WTC11 (cell line): ENCODE results near the gene PYY.

Experiments
- JAZF1 ChIP-seq: fragments of 250-450 bp; sonication (Bioruptor Pico); IDR thresholded peaks from 2 replicates; pipeline ENCODE4 v1.9.0; 2021; ENCODE audit warnings: moderate library complexity, mild to moderate bottlenecking, inconsistent platforms
- NR3C1 ChIP-seq: sonication (generic); formaldehyde crosslinking; conservative IDR thresholded peaks from 2 replicates; pipeline ENCODE4 v1.8.1; 2023; ENCODE audit warnings: low read depth, mild to moderate bottlenecking, missing genetic modification reagents
- TF ChIP-seq, protein P1 (sequence below): fragments of 200-600 bp; IDR thresholded peaks from 2 replicates; pipeline ENCODE4 v1.8.0; 2022; ENCODE audit warnings: antibody characterized with exemption
- TF ChIP-seq, protein P2 (sequence below): sonication (generic); formaldehyde crosslinking; conservative IDR thresholded peaks from 2 replicates; pipeline ENCODE4 v1.8.1; 2022; ENCODE audit warnings: mild to moderate bottlenecking, missing genetic modification reagents

DNA sequence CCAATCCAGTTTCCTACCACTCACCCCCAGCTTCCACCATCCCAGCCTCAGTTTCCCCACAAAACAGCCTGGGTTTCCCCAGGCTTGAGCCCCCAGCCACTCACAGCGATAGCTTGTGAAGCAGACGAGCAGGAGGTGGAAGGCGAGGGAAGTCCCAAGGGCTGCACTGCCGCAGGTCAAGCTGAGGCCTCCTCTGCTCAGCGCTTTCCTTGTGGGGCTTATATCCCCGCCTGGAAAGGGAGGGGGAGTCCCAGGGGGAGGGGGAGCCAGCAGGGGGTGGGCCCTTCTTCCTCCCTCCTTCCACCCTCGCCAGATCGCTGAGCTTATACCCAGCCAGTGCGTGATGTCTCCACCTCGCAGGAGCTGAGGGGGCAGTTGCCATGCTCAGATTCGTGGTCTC lies at the start of gene PYY:
- TF ChIP-seq, protein P1, sequence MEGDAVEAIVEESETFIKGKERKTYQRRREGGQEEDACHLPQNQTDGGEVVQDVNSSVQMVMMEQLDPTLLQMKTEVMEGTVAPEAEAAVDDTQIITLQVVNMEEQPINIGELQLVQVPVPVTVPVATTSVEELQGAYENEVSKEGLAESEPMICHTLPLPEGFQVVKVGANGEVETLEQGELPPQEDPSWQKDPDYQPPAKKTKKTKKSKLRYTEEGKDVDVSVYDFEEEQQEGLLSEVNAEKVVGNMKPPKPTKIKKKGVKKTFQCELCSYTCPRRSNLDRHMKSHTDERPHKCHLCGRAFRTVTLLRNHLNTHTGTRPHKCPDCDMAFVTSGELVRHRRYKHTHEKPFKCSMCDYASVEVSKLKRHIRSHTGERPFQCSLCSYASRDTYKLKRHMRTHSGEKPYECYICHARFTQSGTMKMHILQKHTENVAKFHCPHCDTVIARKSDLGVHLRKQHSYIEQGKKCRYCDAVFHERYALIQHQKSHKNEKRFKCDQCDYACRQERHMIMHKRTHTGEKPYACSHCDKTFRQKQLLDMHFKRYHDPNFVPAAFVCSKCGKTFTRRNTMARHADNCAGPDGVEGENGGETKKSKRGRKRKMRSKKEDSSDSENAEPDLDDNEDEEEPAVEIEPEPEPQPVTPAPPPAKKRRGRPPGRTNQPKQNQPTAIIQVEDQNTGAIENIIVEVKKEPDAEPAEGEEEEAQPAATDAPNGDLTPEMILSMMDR: no peak
- TF ChIP-seq, protein P2, sequence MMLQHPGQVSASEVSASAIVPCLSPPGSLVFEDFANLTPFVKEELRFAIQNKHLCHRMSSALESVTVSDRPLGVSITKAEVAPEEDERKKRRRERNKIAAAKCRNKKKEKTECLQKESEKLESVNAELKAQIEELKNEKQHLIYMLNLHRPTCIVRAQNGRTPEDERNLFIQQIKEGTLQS: no peak
- no peak for TF ChIP-seq NR3C1 (CRISPR knock-in tag)
- TF ChIP-seq JAZF1 (CRISPR knock-in tag): no peak
